ENCODE measurements around the gene MDFIC. TPM values are rescaled to one million over a fixed set of nuclear protein-coding genes. Genes with fewer than 3 reads are reported as not detected.

Gene MDFIC
- total RNA-seq, 2 experiments from 2014 or later, result 25.9 to 27.1 TPM

GRCh38 chr7:114942446-114943175 lies 20.7 kb downstream of the MDFIC start:
- intact Hi-C loops (cut with DNase I, micrococcal nuclease), result no loop called here
- Histone ChIP-seq H3K4me1 (ENCODE audit: insufficient read depth, low read length) (peaks cover 24% of the 10 kb centered on the region), H3K9me3 (ENCODE audit: control insufficient read depth in 1 of 2, insufficient read depth in 1 of 2, low read length in 2 of 2) (no peaks in the 10 kb centered on the region), H3K4me3 (ENCODE audit: low read length) (no peak overlapping the region), H3K27me3 (ENCODE audit: control insufficient read depth in 1 of 2, insufficient read depth in 2 of 2, low read length in 2 of 2) (no peaks in the 10 kb centered on the region), H3K36me3 (ENCODE audit: insufficient read depth, low read length) (peaks cover 54% of the 10 kb centered on the region), H3K27ac (ENCODE audit: low read depth in 1 of 2, low read length in 2 of 2) (no peak overlapping the region)
- ChIA-PET CTCF (interaction anchor here (1.0 to 1.5 kb wide), 2 partner anchors 26 to 77 kb away, joined by 3 to 4 read pairs; no protein-coding TSS in a partner anchor), POLR2A (no interaction called here)
- ATAC-seq (ENCODE audit: poor library complexity) (no peak), DNase-seq (no peak)
- Mint-ChIP-seq H3K36me3 (ENCODE audit: low read depth) (peaks cover 62% of the 10 kb centered on the region), H3K27me3 (no peaks in the 10 kb centered on the region), H3K4me3 (no peak overlapping the region), H3K27ac (no peak overlapping the region), H3K4me1 (ENCODE audit: low read depth) (peaks cover 59% of the 10 kb centered on the region), H3K9me3 (no peaks in the 10 kb centered on the region)
- TF ChIP-seq CTCF (IDR thresholded peaks at IDR 0.05), result no peak

GRCh38 chr7:114943530-114943929 lies 21.6 kb downstream of the MDFIC start:
- intact Hi-C loops (cut with DNase I, micrococcal nuclease), result no loop called here
- Histone ChIP-seq H3K9me3 (ENCODE audit: control insufficient read depth in 1 of 2, insufficient read depth in 1 of 2, low read length in 2 of 2) (no peaks in the 10 kb centered on the region), H3K27me3 (ENCODE audit: control insufficient read depth in 1 of 2, insufficient read depth in 2 of 2, low read length in 2 of 2) (no peaks in the 10 kb centered on the region), H3K27ac (ENCODE audit: low read depth in 1 of 2, low read length in 2 of 2) (no peak overlapping the region), H3K36me3 (ENCODE audit: insufficient read depth, low read length) (peaks cover 57% of the 10 kb centered on the region), H3K4me1 (ENCODE audit: insufficient read depth, low read length) (peaks cover 19% of the 10 kb centered on the region), H3K4me3 (ENCODE audit: low read length) (no peak overlapping the region)
- ChIA-PET CTCF (interaction anchor here (1.5 kb wide), 1 partner anchor 78 kb away, joined by 4 read pairs; no protein-coding TSS in a partner anchor), POLR2A (no interaction called here)
- Mint-ChIP-seq H3K4me3 (no peak overlapping the region), H3K36me3 (ENCODE audit: low read depth) (peaks cover 67% of the 10 kb centered on the region), H3K4me1 (ENCODE audit: low read depth) (peaks cover 62% of the 10 kb centered on the region), H3K9me3 (no peaks in the 10 kb centered on the region), H3K27me3 (no peaks in the 10 kb centered on the region), H3K27ac (no peak overlapping the region)
- no peak for TF ChIP-seq CTCF (IDR thresholded peaks at IDR 0.05)
- no peak for DNase-seq
- ATAC-seq (ENCODE audit: poor library complexity), result no peak

- no peaks in the 10 kb centered on the region for H3K9me3 ChIP-seq (ENCODE audit: control insufficient read depth in 1 of 2, insufficient read depth in 1 of 2, low read length in 2 of 2)
- no peak overlapping the region for H3K27ac ChIP-seq (ENCODE audit: low read depth in 1 of 2, low read length in 2 of 2)
- intact Hi-C loops (cut with DNase I, micrococcal nuclease), result loop anchor here in 1 of 2 experiments (2.0 kb wide), 1 partner anchor 15 kb away; no protein-coding TSS in a partner anchor
- peaks cover 19% of the 10 kb centered on the region for H3K4me1 ChIP-seq (ENCODE audit: insufficient read depth, low read length)
- CTCF ChIA-PET, result no interaction called here
- H3K27me3 ChIP-seq (ENCODE audit: control insufficient read depth in 1 of 2, insufficient read depth in 2 of 2, low read length in 2 of 2), result no peaks in the 10 kb centered on the region
- POLR2A ChIA-PET, result no interaction called here
- H3K36me3 ChIP-seq (ENCODE audit: insufficient read depth, low read length), result peaks cover 57% of the 10 kb centered on the region
- TF ChIP-seq CTCF (IDR thresholded peaks at IDR 0.05), result no peak
- DNase-seq, result no peak
- no peak overlapping the region for H3K4me3 ChIP-seq (ENCODE audit: low read length)
- no peak overlapping the region for H3K4me3 Mint-ChIP-seq
- H3K36me3 Mint-ChIP-seq (ENCODE audit: low read depth), result peaks cover 69% of the 10 kb centered on the region
- no peaks in the 10 kb centered on the region for H3K27me3 Mint-ChIP-seq
- no peak for ATAC-seq (ENCODE audit: poor library complexity)
- no peaks in the 10 kb centered on the region for H3K9me3 Mint-ChIP-seq
- H3K4me1 Mint-ChIP-seq (ENCODE audit: low read depth), result peaks cover 65% of the 10 kb centered on the region
- H3K27ac Mint-ChIP-seq, result no peak overlapping the region
Measured at GRCh38 chr7:114943953-114944744, 22.3 kb downstream of the MDFIC start.

Data from CD4-positive, alpha-beta T cell (primary cell).